NCI-H1105 (cell line): ENCODE data around the gene SLC24A3.

Experiments used
- DNase-seq: peaks from one replicate; lab custom pipeline; 2025; lab: John Stamatoyannopoulos, UW

The SLC24A3 gene

DNA sequence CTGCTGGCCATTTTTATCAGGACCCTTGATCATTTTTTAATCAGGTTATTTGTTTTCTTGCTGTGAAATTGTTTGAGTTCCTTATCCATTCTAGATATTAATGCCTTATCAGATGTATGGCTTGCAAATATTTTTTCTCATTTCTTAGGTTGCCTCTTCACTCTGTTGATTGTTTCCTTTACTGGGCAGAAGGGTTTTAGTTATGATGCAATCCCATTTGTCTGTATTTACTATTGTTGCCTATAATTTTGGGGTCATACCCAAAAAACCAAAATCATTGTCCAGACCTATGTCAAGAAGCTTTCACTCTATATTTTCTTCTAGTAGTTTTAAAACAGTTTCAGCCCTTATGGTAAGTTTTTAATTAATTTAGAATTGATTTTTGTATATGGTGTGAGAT is 172.5 kb downstream of the SLC24A3 start:
- DNase-seq = no peak

GRCh38 chr20:19387251-19387650 is 174.8 kb downstream of the SLC24A3 start:
- no peak for DNase-seq

GRCh38 chr20:19392344-19393130 is 180.1 kb downstream of the SLC24A3 start:
- DNase-seq = no peak

DNA sequence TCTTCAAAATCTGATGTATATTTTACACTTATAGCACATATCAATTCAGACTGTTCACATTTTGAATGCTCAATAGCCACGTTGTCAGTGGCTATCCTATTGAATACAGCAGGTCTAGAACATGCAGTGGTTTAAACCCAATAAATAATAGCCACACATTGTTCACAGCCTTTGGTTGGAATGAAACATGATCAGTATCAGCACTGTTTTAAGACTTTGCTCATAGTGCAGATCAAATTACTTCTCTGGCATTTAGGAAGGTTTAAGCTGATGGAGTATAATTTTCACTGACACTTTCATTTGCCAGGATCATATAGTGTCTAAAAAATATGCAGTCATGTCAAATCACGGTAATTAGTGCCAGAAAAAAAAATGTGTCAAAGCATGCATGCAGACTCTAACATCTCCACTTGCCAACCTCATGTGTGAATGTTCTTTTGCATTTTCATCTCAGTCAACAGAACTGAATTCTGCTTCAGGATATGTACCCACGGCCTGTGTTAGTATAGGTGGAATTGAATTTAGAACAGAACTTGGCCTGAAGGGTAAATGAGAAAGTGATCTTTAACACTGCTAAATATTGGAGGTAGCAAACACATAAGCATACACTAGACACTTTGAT is 184.1 kb downstream of the SLC24A3 start:
- no peak for DNase-seq

- no peak for DNase-seq
Observed at GRCh38 chr20:19397226-19397625, 184.8 kb downstream of the SLC24A3 start.

DNA sequence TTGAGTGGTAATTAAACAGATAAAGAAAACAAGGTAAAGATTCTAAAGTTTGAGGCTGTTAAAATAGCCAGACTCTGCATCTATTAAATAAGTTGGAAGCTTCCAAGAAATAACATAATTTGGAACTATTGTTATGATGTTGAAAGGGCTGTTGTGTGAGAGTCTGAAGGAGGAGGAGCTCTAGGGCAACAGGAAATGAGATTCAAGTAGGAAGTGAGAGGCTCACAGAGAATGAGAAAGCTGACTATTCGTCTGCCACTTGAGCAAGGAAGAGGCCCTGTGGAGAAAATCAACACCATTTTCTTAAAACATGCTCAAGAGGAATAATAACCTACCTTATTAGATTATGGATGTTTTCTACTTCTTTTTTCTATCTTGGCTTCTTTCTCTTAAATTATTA is 185.2 kb downstream of the SLC24A3 start:
- DNase-seq = no peak

GRCh38 chr20:19401096-19401495 is 188.7 kb downstream of the SLC24A3 start:
- no peak for DNase-seq

DNA sequence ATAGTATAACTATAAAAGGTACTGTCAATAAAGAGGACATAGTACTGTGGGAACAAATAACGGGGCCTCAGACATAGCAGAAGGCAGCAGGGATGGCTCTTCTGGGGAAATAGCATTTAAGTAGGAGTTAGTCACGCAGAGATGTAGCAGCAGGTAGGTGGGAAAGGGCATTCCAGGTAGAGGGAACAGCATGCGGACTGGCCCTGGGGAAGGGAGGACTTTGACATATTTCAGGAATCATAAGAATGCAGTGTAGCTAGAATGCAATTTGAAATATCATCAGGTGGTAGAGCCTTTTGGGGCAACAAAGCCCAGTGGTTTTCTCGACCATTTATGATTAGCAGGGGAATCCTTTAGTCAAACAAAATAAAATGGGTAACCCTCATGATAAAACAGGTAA is 191.1 kb downstream of the SLC24A3 start:
- DNase-seq = no peak

DNA sequence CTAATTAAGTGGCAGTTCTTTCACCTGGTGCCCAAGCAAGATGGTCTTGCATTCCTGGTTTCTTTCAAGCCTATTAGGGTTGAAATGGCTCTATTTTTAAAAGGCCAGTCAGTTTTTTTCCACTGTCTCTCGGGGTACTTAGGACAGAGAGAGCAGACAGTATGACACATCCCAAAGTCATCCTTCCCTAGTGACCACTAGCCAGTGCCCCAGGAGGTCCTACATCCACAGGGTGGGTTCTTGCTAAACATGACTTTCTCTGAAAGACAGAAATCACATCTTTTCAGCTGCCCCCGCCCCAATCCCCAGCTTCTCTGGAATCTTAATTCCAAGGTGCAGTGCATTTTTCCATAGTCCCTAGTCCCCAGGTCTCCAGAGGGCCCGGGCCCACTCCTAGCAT is 192.4 kb downstream of the SLC24A3 start:
- DNase-seq = no peak

GRCh38 chr20:19405958-19406357 is 193.5 kb downstream of the SLC24A3 start:
- no peak for DNase-seq

DNA sequence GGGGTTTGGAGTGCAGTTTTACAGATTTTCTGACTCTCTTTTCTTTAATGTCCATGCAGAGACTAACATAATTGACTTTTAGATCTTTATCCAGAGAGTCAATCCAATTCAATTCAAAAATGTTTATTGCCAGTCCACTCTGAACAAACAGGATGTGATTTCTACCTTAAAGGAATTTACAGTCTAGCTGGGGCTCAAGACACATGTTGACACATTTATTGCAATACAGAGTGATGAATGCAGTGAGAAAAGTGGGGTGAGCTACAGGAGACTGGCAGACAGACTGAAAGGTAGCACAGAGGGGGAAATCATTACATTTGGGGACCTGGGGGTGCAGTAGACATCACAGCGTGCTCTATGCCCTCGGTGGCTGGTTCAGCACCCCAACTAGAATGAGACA is 193.9 kb downstream of the SLC24A3 start:
- DNase-seq = no peak

GRCh38 chr20:19407196-19407595 is 194.8 kb downstream of the SLC24A3 start:
- DNase-seq = no peak

- DNase-seq = no peak
Observed at GRCh38 chr20:19407736-19408135, 195.3 kb downstream of the SLC24A3 start.

DNA sequence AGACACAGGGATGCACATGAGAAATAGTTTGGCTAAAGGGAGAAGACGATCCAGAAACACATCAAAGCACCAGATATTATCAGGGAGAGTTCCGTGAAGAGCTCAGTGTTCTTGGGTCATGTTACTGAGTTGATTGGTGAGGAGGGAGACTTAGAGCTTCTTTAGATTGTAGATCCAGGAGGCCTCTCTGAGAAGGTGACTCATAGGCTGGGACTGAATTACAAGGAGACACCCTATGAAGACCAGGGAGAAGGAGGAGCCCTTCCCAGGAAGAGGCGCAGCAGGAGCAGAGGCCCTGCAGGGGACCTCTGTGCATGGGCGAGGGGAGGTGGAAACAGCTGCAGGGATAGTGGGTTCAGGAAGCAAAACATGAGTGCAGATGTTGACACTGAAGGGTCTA is 196.5 kb downstream of the SLC24A3 start:
- DNase-seq = no peak

DNA sequence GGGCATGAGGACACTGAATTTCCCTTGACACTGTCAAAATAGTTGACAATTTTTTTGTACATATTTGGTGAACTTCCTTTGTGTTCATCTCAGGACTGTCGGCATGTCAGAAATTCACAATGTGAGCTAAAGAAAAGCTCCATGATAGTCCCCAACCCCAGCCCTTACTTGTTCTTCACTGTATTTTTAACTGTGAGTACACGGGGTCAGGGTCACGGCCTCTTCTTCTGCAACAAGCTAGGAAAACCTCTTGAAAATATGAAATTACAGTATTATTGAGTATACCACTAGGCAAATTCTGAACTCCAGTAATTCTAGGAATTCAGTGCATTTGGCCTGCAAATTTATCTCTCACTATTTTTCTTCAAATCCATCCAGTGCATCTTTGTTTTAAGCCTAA is 199.4 kb downstream of the SLC24A3 start:
- DNase-seq = no peak

- DNase-seq = no peak
Observed at GRCh38 chr20:19412254-19412653, 199.8 kb downstream of the SLC24A3 start.

DNA sequence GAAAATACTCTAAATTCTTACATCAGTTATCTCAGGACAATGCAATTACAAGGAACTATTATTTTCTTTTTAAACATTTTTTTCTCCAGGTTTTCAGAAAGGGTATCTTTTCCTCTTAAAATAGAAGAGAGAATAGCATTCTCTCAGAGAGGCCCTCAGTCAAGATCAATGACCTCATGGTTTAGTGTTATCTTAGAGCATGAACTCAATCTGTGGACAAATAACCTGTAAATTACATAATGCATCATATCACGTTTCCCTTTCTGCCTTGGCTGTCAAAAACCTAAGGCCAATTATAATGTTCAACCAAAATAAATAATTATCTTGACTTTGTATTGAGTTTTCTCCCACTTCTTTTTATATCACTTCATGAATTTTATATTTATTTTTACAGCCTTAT is 202.2 kb downstream of the SLC24A3 start:
- DNase-seq = no peak

DNA sequence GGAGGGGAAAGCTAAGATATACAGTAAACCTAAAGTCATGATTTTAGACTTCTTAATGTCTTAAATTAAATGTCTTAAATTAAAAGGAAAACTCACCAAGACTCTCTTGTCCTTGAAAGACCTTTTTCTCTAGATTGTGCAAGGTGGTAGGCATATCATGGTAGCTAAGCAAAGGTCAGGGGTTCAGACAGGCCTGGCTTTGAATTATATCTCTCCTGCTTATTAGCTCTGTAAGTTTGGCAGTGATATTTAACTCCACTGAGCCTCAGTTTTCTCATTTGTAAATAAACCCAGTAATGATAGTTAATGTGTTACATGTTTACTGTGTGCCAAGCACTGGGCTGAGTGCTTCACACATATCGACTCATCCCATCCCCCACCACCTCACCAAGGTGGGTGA is 203.3 kb downstream of the SLC24A3 start:
- no peak for DNase-seq

- no peak for DNase-seq
Observed at GRCh38 chr20:19416627-19417026, 204.2 kb downstream of the SLC24A3 start.

- no peak for DNase-seq
Observed at GRCh38 chr20:19419396-19419795, 207.0 kb downstream of the SLC24A3 start.

DNA sequence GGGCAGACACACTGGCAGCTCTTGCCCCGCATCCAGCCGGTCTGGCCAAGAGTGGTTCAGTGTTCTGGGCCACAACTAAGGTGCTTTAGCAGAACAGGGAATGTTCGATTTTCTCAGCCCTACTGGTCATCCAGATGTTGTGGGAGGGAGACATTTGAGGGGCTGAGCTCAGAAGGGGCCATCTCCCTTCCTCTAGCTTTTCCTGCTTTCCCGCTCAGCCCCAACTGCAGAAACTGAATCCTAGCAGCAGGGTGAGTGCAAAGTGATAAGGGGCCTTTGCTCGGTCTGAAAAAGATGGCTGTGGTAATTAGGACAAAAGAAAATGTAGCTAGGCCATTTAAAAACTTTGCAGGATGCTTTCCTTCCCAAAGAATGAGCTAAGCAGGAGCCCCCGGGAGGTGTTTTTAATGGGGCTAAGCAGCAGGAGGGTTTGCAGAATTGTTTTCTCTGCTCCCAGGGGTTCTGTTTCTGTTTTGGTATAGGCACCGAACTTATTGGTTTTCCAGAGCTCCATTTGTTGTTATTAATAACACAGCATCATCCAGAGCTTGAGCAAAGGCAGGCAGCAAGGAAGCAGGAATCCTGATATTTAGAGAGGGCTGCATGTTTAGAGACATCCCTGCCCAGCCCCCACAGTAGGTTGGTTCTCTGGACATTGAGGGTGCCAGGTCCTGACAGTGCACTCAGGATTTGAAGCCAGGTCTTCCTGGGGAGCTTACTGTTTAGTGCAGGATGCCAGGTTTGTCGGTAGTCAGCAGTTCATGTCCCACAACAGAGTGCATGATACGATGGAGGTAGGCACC is 210.9 kb downstream of the SLC24A3 start:
- no peak for DNase-seq

- DNase-seq = no peak
Observed at GRCh38 chr20:19423900-19424620, 211.6 kb downstream of the SLC24A3 start.
